Type B pancreatic cell (in vitro differentiated cells): ENCODE measurements around the gene MTA1. TPM values are rescaled to one million over a fixed set of nuclear protein-coding genes. Genes with fewer than 3 reads are reported as not detected.
A peak's percentile ranks its signal among the peaks of the same experiment; 100 is the strongest.

Experiments
- DNase-seq: peaks from one replicate; pipeline ENCODE4 v3.0.0; 2021; ENCODE audit warnings: mixed read lengths; ENCODE audit not compliant: unreplicated experiment; ENCODE audit errors: extremely low spot score
- H3K27ac Mint-ChIP-seq: 2 replicates; pipeline ENCODE4 v1.8.0; 2021; ENCODE audit warnings: mild to moderate bottlenecking, mixed read lengths
- H3K27me3 Mint-ChIP-seq: 2 replicates; pipeline ENCODE4 v1.8.0; 2021; ENCODE audit warnings: mixed read lengths
- H3K36me3 Mint-ChIP-seq: 2 replicates; pipeline ENCODE4 v1.8.0; 2021; ENCODE audit warnings: mixed read lengths
- H3K4me1 Mint-ChIP-seq: one replicate; pipeline ENCODE4 v1.8.0; 2021; ENCODE audit warnings: mixed read lengths; ENCODE audit not compliant: unreplicated experiment
- H3K4me3 Mint-ChIP-seq: 2 replicates; pipeline ENCODE4 v1.8.0; 2021; ENCODE audit warnings: mild to moderate bottlenecking, mixed read lengths
- H3K9me3 Mint-ChIP-seq: 2 replicates; pipeline ENCODE4 v1.8.0; 2021; ENCODE audit warnings: mixed read lengths
- CTCF ChIP-seq: fragments of 200-600 bp; sonication (generic); conservative IDR thresholded peaks from 2 replicates; pipeline ENCODE4 v1.5.0; 2021; ENCODE audit warnings: antibody characterized with exemption, mild to moderate bottlenecking
- long read RNA-seq: library from polyadenylated mRNA; unstranded; transcript quantifications from one replicate; pipeline ENCODE4 v2.0.0, GENCODE V29; 2020
- total RNA-seq: library from RNA; stranded (reverse); gene quantifications from 2 replicates; pipeline ENCODE4 v1.2.1, GENCODE V29; 2021; ENCODE audit warnings: low replicate concordance

MTA1 gene
- 113 and 194 TPM in 2 replicates for total RNA-seq
- long read RNA-seq, partial matches to known transcripts = 1 of 2 reads
- long read RNA-seq, other reads (novel, unspliced or antisense) = 1 of 2 reads

DNA sequence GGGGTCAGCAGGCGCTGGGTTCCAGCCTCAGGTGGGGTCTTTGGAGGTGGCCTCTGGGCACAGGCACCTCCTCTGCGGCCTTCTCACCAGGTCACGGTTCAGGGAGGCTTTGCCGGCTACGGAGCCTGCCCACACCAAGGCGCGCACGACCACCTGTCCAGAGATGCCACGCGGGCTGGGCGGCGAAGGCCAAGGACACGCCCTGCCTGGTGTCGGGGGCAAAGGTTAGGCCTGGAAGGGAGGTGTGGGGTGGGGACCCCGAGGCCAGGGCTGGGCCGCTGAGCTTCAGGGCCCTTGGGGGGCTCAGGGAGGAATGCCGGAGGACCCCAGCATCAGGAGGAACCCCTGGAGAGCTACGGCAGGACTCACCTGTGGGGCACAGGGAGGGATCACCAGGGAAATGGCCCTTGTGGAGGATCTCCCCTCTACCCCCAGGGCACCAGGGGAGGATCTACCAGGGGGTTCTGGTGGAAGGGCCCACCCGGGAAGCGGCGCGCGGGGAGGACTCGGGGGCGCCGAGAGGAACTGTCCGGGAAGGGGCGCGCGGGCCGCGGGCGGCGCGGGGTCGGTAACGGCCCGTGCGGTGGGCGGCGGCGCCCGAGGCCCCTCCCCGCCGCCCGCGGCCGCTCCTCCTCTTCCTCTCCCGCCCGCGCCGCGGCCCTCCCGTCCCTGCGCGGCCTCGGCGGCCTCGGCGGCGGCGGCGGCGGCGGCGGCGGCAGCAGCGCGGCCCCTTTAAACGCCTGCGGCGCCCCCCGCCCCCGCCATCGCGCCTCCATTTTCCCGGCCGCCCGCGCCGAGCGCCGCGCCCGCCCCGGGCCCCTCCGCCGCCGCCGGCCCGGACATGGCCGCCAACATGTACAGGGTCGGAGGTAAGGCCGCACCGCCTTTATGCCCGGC lies at the start of gene MTA1:
Gene MTA1, plus strand, starts transcription at position 633 of the 897 bp plus-strand sequence. Its CDS starts 209 bp downstream, at position 842.
- Mint-ChIP-seq H3K4me1 (peaks cover 16% of the 10 kb centered on the region), H3K9me3 (no peaks in the 10 kb centered on the region), H3K27ac (peak within 1 kb of the TSS; percentile 84), H3K36me3 (no peaks in the 10 kb centered on the region), H3K27me3 (no peaks in the 10 kb centered on the region), H3K4me3 (peak within 1 kb of the TSS; percentile 91)
- DNase-seq = peak; percentile 67
- no peak for TF ChIP-seq CTCF

DNA sequence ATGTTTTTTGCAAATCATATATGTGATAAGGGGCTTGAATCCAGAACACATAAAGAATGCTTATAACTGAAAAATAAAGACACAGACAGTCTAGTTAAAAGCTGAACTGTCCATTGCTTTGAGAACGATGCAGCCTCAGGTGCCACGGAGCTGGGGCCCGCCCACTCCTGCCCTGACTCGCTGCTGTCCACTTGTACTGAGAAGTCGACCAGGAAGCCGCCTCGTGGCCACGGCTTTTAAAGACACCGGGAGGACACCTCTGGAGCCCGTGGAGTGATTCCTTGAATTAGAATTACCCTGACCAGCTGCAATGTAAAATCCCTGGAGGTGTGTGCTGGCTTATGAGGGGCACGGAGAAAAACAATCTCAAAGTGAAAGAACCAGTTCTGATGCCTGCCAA lies 45.2 kb upstream of the MTA1 start:
- Mint-ChIP-seq H3K27me3 (no peaks in the 10 kb centered on the region), H3K36me3 (peaks cover 15% of the 10 kb centered on the region), H3K4me1 (peaks cover 3% of the 10 kb centered on the region), H3K9me3 (no peaks in the 10 kb centered on the region), H3K27ac (no peak overlapping the region), H3K4me3 (no peak overlapping the region)
- no peak for TF ChIP-seq CTCF
- DNase-seq = no peak

DNA sequence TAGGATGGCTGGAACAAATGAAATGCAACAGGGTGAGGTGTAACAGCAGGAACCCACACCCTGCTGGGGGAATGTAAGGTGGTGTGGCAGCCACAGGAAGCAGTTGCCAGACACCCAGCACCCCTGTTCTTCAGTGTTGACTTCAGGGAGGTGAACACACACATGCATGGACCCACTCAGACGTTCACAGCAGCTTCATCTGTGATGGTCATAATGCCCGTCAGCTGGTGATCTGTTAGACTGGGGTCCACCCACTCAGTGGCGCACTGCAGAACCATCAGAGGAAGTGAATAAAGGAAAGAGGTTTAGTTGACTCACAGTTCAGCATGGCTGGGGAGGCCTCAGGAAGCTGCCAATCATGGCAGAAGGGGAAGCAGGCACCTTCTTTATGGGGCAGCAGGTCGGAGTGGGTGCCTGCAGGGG lies 44.0 kb upstream of the MTA1 start:
- no peak for TF ChIP-seq CTCF
- Mint-ChIP-seq H3K9me3 (no peaks in the 10 kb centered on the region), H3K36me3 (peaks cover 15% of the 10 kb centered on the region), H3K27ac (no peak overlapping the region), H3K4me1 (peaks cover 3% of the 10 kb centered on the region), H3K4me3 (no peak overlapping the region), H3K27me3 (no peaks in the 10 kb centered on the region)
- no peak for DNase-seq

- H3K9me3 Mint-ChIP-seq = no peaks in the 10 kb centered on the region
- no peak overlapping the region for H3K27ac Mint-ChIP-seq
- no peak for DNase-seq
- no peaks in the 10 kb centered on the region for H3K27me3 Mint-ChIP-seq
- TF ChIP-seq CTCF = no peak
- H3K4me3 Mint-ChIP-seq = no peak overlapping the region
- H3K36me3 Mint-ChIP-seq = peaks cover 8% of the 10 kb centered on the region
- H3K4me1 Mint-ChIP-seq = peaks cover 3% of the 10 kb centered on the region
These were observed 42.8 kb upstream of the MTA1 start for GRCh38 chr14:105376521-105377440.

DNA sequence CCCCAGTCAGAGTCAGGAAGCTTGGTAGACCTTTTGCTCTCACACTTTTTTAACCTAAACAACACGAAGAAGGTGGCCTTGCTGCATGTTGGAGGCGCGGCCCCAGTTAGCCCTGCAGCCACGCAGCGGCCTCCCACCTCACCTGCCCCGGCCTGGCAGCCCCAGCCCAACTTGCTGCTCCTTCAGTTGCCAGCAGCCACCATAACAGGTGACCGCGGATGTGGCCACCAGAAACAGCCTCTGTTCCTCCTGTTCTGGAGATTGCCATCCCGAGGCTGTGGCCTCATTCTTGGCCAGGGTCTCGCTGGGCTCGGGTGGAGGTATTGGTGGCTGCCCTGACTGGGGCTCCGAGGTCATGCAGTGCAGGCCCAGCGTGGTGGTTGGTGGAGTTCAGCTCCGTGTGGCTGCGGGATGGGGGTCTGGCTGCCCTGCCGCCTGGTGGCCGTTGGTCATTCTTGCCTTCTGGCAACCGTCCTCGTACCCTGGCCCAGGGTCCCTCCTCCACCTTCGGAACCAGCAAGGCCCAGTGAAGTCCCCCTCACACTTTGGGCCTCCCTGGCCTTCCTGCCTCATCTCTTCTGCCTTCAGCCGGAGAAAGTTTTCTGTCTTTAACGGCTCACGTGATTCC lies 42.0 kb upstream of the MTA1 start:
- Mint-ChIP-seq H3K9me3 (no peaks in the 10 kb centered on the region), H3K27ac (peak overlapping the region; percentile 42), H3K27me3 (no peaks in the 10 kb centered on the region), H3K36me3 (peaks cover 8% of the 10 kb centered on the region), H3K4me3 (no peak overlapping the region), H3K4me1 (peaks cover 3% of the 10 kb centered on the region)
- TF ChIP-seq CTCF = no peak
- no peak for DNase-seq
